Amniotic stem cell (primary cell): ENCODE results near the gene FAM210B.
"Not testable (repeated sequence)": the region's sequence is repeated elsewhere in the genome, so short reads cannot be mapped to it uniquely, and the experiment has no call there.

Experiments used
- DNase-seq: peaks from one replicate; lab custom pipeline; 2025; lab: John Stamatoyannopoulos, UW

FAM210B gene

GRCh38 chr20:56392881-56393482 lies 34.2 kb downstream of the FAM210B start:
- no peak for DNase-seq

DNA sequence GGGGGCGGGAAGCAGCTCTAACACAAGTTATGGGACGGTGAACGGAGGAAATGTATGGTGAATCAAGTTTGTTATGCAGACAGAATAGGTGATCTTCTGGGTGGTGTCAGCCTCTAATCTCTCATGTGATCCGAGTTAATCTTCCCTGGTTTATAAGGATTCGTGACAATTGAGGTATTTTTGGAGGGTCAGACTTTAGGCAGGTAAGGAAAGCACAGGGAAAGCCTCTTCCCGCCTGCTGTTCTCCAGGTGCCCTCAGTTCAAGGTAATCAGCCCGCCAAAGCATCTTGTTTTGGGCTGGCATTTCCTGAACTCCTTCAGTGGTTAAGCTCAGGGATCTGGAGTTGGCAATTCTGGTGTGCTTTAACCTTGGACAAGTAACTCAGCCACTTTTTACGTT lies 34.9 kb downstream of the FAM210B start:
- DNase-seq: no peak

- no peak for DNase-seq
These were observed 36.4 kb downstream of the FAM210B start for GRCh38 chr20:56395166-56395565.

DNA sequence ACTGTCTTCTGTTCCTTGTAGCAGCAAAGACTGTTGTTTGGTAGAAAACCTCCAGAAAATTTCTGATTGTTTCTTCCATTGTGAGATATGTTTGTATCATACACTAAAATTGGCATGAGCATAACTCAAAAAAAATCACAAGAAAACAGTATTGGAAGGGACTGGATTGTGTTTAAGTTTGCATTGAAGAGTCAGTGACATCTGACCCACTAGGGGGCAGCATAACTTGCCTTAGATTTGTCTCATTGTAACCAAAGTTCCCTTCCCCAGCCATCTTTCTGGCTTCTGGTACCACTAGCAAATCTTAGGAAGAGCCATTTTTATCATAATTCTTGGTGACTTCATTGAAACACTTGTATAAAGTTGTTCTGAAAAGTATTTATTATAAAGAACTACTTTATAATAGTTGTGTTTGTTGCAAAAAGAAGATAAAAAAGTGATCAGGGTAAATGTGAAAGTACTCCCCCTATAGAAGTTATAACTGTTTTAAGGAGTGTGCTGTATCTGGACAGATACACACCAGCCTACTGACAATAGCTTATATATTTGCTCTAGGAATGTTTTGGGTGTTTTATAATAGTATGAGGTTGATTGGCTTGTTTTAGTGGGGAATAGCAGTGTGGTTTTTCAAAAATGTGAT lies 41.3 kb downstream of the FAM210B start:
- peak; percentile 43 for DNase-seq

- no peak for DNase-seq
These were observed 44.7 kb downstream of the FAM210B start for GRCh38 chr20:56403465-56403864.

GRCh38 chr20:56405356-56405755 lies 46.6 kb downstream of the FAM210B start:
- DNase-seq: not testable (repeated sequence)

DNA sequence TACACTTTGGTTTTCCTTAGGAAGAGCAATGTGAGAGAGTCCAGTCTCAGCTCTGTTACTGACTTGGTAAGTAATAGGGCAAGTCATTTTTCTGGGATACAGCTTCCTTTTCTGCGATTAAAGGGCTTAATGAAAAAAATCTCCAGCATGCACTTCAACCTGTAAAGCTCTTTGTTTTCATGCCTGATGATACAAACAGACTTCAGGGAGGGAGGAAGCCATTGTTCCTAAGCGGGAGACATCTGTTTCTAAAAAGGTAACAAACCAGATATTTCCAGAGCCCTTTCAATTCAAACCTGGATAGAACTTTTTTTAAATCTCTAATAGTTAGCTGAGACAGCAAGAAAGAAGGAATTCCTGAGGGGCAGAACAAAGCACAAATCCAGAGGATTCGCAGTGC lies 48.1 kb downstream of the FAM210B start:
- DNase-seq: no peak

DNA sequence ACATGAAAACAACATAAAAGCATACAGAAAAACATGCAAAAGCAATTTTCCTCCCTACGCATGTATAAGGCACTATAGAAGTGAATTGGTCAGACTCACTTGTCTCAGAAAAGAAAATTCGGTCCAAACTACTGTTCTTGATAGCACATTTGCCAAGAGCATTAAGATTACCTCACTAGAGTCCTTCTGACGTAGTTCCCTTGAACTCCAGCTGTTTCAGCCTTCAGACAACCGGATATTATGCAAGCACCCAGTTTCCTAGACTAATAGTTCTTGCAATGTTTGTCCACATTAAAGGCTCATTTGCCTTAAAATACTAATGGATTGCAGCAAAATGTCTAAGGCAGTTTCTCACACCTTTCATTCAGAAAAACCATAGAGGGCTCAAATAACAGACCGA lies 50.7 kb downstream of the FAM210B start:
- DNase-seq: no peak

- DNase-seq: no peak
These were observed 51.2 kb downstream of the FAM210B start for GRCh38 chr20:56409956-56410355.

DNA sequence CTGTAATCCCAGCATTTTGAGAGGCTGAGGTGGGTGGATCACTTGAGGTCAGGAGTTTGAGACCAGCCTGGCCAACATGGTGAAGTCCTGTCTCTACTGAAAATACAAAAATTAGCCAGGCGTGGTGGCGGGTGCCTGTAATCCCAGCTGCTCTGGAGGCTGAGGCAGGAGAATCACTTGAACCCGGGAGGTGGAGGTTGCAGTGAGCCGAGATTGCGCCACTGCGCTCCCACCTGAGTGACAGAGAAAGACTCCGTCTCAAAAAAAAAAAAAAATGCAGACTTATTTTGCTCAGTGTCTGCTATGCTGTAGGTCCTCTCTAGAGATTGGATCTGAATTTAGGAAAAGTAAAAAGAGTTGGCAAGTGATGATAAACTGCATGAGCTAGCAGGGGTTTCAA lies 52.5 kb downstream of the FAM210B start:
- not testable (repeated sequence) for DNase-seq

- no peak for DNase-seq
These were observed 53.1 kb downstream of the FAM210B start, which contains the start of gene CASS4 for GRCh38 chr20:56411759-56412472. Gene CASS4, plus strand, starts transcription at chr20:56412260. Its CDS starts 199 bp downstream, at chr20:56412459.

DNA sequence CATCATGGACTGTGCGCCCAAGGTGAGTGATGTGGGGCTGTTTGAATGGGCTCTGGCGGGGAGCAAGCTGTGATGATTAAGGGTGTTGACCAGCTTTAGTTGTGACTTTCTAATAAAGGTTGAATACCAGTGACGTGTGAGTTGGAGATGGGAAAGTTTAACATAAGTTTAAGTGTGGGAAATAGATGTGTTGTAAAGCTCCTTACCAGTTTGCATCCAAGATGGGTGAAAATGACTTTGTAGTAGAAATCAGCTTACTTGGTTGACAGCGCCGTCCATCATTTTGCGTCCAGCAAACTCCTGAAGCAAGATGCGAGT lies 53.7 kb downstream of the FAM210B start:
- DNase-seq: no peak

GRCh38 chr20:56412949-56413348 lies 54.2 kb downstream of the FAM210B start:
- DNase-seq: no peak

- peak; percentile 61 for DNase-seq
These were observed 56.3 kb downstream of the FAM210B start for GRCh38 chr20:56414842-56415765.

DNA sequence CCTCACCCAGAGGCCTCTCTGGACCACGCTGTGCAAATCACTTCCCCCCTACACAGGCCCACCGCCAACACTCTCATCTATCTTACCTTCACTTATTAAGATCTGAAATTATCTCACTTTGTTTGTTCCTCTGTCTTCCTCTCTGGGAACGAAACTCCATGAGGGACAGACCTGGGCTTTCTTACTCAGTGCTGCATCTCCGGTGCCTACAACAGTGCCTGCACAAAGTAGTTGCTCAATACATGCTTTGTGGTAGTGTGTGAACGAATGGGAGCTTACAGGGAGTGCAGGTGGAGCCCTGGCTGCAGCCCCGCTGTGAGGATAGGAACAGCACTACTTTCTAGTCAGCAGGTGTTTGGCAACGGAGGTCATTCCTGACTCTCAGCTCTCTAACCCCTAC lies 58.6 kb downstream of the FAM210B start:
- no peak for DNase-seq

- no peak for DNase-seq
These were observed 59.1 kb downstream of the FAM210B start for GRCh38 chr20:56417911-56418310.
